Hepatocyte (in vitro differentiated cells): Measurements from ENCODE around the gene CNGA3.

Experiments used
- CTCF ChIP-seq: fragments of 200-600 bp; sonication (generic); IDR thresholded peaks from 2 replicates; pipeline ENCODE4 v1.5.1; 2016; ENCODE audit warnings: antibody characterized with exemption, mild to moderate bottlenecking; ENCODE audit not compliant: poor library complexity
- EZH2 ChIP-seq: fragments of 200-600 bp; sonication (generic); IDR thresholded peaks from 2 replicates; pipeline ENCODE4 v1.6.1; 2016; ENCODE audit warnings: antibody characterized with exemption, mild to moderate bottlenecking, borderline replicate concordance

- TF ChIP-seq EZH2 (no peak), CTCF (no peak)
These were observed 47.1 kb downstream of the CNGA3 start for GRCh38 chr2:98393354-98393753.
